Mesothelial cell of epicardium (in vitro differentiated cells): ENCODE data around the gene KLHDC2. TPM values are rescaled to one million over a fixed set of nuclear protein-coding genes. Genes with fewer than 3 reads are reported as not detected.
"Not testable (repeated sequence)": the region's sequence is repeated elsewhere in the genome, so short reads cannot be mapped to it uniquely, and the experiment has no call there.

ENCODE experiments used
- DNase-seq, 2 experiments: peaks; one replicate each; pipeline ENCODE4 v3.0.0; 2021; ENCODE audit warnings: low spot score in 2 of 2; ENCODE audit not compliant: unreplicated experiment in 2 of 2
- H3K27ac Mint-ChIP-seq: 2 replicates; pipeline ENCODE4 v1.8.0; 2021; ENCODE audit warnings: mixed read lengths
- H3K27me3 Mint-ChIP-seq: 2 replicates; pipeline ENCODE4 v1.8.0; 2021; ENCODE audit warnings: low read depth, mixed read lengths
- H3K36me3 Mint-ChIP-seq: 2 replicates; pipeline ENCODE4 v1.8.0; 2021; ENCODE audit warnings: mixed read lengths
- H3K4me1 Mint-ChIP-seq: 2 replicates; pipeline ENCODE4 v1.8.0; 2021; ENCODE audit warnings: mixed read lengths
- H3K4me3 Mint-ChIP-seq: 2 replicates; pipeline ENCODE4 v1.8.0; 2021; ENCODE audit warnings: mild to moderate bottlenecking, moderate library complexity, mixed read lengths
- H3K9me3 Mint-ChIP-seq: 2 replicates; pipeline ENCODE4 v1.8.0; 2021; ENCODE audit warnings: mixed read lengths
- total RNA-seq: library from RNA; stranded (reverse); gene quantifications from 3 replicates; pipeline ENCODE4 v1.2.1, GENCODE V29; 2021
- TF ChIP-seq, protein P1 (sequence below): fragments of 200-600 bp; sonication (generic); IDR thresholded peaks from one replicate; pipeline ENCODE4 v1.5.0; 2021; ENCODE audit warnings: antibody characterized with exemption; ENCODE audit not compliant: unreplicated experiment

KLHDC2 gene
- total RNA-seq, 1 donor from 2014 or later: 60.2 TPM

DNA sequence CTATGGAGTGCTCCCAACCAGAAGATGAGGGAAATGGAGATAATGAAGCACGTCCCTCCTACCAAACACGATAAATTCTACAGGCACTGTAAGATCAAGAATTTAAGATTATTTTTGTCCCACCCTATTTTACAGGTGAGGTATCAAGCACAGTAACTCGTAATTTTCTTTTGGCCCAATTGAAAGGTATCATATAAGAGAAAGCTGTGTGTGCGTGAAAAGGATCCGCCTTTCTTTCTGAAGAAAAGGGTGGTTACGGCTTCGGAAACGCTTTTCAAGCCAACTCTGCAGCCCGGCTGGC, 733 bp upstream of the KLHDC2 start:
- TF ChIP-seq, protein P1, sequence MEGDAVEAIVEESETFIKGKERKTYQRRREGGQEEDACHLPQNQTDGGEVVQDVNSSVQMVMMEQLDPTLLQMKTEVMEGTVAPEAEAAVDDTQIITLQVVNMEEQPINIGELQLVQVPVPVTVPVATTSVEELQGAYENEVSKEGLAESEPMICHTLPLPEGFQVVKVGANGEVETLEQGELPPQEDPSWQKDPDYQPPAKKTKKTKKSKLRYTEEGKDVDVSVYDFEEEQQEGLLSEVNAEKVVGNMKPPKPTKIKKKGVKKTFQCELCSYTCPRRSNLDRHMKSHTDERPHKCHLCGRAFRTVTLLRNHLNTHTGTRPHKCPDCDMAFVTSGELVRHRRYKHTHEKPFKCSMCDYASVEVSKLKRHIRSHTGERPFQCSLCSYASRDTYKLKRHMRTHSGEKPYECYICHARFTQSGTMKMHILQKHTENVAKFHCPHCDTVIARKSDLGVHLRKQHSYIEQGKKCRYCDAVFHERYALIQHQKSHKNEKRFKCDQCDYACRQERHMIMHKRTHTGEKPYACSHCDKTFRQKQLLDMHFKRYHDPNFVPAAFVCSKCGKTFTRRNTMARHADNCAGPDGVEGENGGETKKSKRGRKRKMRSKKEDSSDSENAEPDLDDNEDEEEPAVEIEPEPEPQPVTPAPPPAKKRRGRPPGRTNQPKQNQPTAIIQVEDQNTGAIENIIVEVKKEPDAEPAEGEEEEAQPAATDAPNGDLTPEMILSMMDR: peak; percentile 19
- H3K27me3 Mint-ChIP-seq: no peaks in the 10 kb centered on the region
- no peak for DNase-seq
- no peaks in the 10 kb centered on the region for H3K9me3 Mint-ChIP-seq
- H3K27ac Mint-ChIP-seq: peak overlapping the region; percentile 98
- peaks cover 30% of the 10 kb centered on the region for H3K4me1 Mint-ChIP-seq
- H3K36me3 Mint-ChIP-seq: peaks cover 2% of the 10 kb centered on the region
- H3K4me3 Mint-ChIP-seq: peak overlapping the region; percentile 87

GRCh38 chr14:49768301-49769121, 558 bp downstream of the KLHDC2 start:
- Mint-ChIP-seq H3K36me3 (peaks cover 2% of the 10 kb centered on the region), H3K4me3 (peak overlapping the region; percentile 94), H3K9me3 (no peaks in the 10 kb centered on the region)

DNA sequence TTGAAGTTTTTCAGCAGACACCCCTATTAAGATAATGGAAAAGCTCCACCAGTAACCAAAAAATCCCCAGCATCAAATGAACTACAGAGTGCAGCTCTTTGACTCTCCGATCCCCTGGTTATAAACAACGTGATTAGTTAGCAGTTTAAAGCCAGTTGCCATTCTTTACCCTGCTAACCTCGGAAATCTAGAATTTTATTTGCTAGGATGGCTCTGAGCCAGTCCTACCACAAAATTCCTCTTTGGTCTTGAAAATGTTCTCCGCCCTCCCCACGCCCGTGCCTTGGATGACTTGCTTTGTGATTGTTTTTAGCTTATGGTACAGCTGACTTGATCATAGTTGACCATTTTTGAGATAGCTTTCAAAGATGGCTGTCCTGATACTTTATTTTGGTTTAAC, 1.2 kb downstream of the KLHDC2 start:
- Mint-ChIP-seq H3K27ac (peak overlapping the region; percentile 100), H3K9me3 (no peaks in the 10 kb centered on the region), H3K4me3 (peak overlapping the region; percentile 94), H3K27me3 (no peaks in the 10 kb centered on the region), H3K36me3 (peaks cover 2% of the 10 kb centered on the region), H3K4me1 (peaks cover 30% of the 10 kb centered on the region)
- DNase-seq: no peak
- TF ChIP-seq, protein P1: no peak

More at GRCh38 chr14:49768301-49769121, 558 bp downstream of the KLHDC2 start:
- H3K27me3 Mint-ChIP-seq: no peaks in the 10 kb centered on the region
- peak overlapping the region; percentile 100 for H3K27ac Mint-ChIP-seq
- TF ChIP-seq, protein P1: no peak
- peak; percentile 25 to 40 for DNase-seq
- peaks cover 30% of the 10 kb centered on the region for H3K4me1 Mint-ChIP-seq

DNA sequence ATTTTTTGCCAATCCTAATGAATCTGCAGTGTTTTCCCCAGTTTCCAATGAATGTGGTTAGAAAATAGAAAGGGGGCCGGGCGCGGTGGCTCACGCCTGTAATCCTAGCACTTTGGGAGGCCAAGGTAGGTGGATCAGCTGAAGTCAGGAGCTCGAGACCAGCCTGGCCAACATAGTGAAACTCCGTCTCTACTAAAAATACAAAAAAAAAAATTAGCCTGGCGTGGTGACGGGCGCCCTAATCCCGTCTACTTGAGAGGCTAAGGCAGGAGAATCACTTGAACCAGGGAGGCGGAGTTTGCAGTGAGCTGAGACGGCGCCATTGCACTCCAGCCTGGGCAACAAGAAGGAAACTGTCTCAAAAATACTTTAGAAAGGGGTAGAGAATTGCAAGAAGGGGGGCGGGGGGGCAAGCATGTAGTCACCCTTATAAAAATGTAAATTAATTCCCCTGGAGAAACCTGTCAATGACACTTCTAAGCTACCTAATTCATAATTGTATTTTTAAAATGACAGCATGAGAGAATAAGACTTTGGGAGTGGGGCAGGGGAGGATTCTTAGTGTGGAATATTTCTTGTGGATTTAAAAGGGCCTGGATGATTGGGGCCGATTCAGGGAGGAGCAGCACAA, 1.7 kb downstream of the KLHDC2 start:
- Mint-ChIP-seq H3K4me1 (peaks cover 30% of the 10 kb centered on the region), H3K4me3 (peak overlapping the region; percentile 94), H3K27me3 (no peaks in the 10 kb centered on the region), H3K27ac (peak overlapping the region; percentile 100), H3K9me3 (no peaks in the 10 kb centered on the region), H3K36me3 (peaks cover 2% of the 10 kb centered on the region)
- DNase-seq: no peak
- TF ChIP-seq, protein P1: no peak

- Mint-ChIP-seq H3K9me3 (no peaks in the 10 kb centered on the region), H3K4me3 (peak overlapping the region; percentile 94), H3K4me1 (peaks cover 30% of the 10 kb centered on the region), H3K27ac (peak overlapping the region; percentile 73), H3K36me3 (peaks cover 5% of the 10 kb centered on the region), H3K27me3 (no peaks in the 10 kb centered on the region)
- DNase-seq: no peak
- TF ChIP-seq, protein P1: no peak
These were observed 2.4 kb downstream of the KLHDC2 start for GRCh38 chr14:49770212-49770817.

DNA sequence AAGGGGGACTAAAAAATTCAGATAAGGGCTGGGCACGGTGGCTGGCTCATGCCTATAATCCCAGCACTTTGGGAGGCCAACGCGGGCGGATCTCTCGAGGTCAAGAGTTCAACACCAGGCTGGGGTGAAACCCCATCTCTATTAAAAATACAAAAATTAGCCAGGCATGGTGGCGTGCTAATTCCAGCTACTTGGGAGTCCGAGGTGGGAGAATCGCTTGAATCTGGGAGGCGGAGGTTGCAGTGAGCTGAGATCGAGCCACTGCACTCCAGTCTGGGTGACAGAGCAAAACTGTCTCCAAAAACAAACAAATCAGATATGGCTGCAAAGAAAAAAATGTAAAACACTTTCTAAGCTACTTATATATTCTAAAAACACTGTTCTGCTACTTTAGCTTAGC, 3.7 kb downstream of the KLHDC2 start:
- peaks cover 29% of the 10 kb centered on the region for H3K4me1 Mint-ChIP-seq
- H3K27ac Mint-ChIP-seq, H3K4me3 Mint-ChIP-seq, DNase-seq, H3K9me3 Mint-ChIP-seq, H3K27me3 Mint-ChIP-seq: not testable (repeated sequence)
- H3K36me3 Mint-ChIP-seq: peaks cover 11% of the 10 kb centered on the region
